CD4-positive, alpha-beta memory T cell (primary cell): ENCODE results near the gene SLC1A5. TPM values are rescaled to one million over a fixed set of nuclear protein-coding genes. Genes with fewer than 3 reads are reported as not detected.

Experiments
- CTCF ChIA-PET: fragments of 350-600 bp; sonication (Branson Sonifier 250); formaldehyde crosslinking; loops from one replicate; lab custom pipeline; 2021; ENCODE audit warnings: inconsistent platforms; ENCODE audit not compliant: partially characterized antibody; lab: Charles Lee
- POLR2A ChIA-PET: fragments of 350-600 bp; sonication (Branson Sonifier 250); formaldehyde crosslinking; loops from one replicate; lab custom pipeline; 2021; ENCODE audit not compliant: partially characterized antibody; lab: Charles Lee
- DNase-seq, 5 donors: peaks; one replicate each; pipeline versions ENCODE4 v3.0.0 to v3.0.0-alpha.2; 2020 to 2022; ENCODE audit warnings: mixed read lengths in 1 of 5
- H3K27ac ChIP-seq: one replicate; pipeline ENCODE4 v1.7.0; 2013; ENCODE audit warnings: low read depth, low read length
- H3K27me3 ChIP-seq: 2 replicates; pipeline ENCODE4 v1.7.0; 2013; ENCODE audit warnings: mild to moderate bottlenecking, low read length, moderate library complexity; ENCODE audit not compliant: insufficient read depth
- H3K36me3 ChIP-seq: 2 replicates; pipeline ENCODE4 v1.7.0; 2013; ENCODE audit warnings: mild to moderate bottlenecking, low read length, moderate library complexity; ENCODE audit not compliant: insufficient read depth
- H3K4me1 ChIP-seq: 2 replicates; pipeline ENCODE4 v1.7.0; 2013; ENCODE audit warnings: mild to moderate bottlenecking, low read length, moderate library complexity; ENCODE audit not compliant: insufficient read depth
- H3K4me3 ChIP-seq, 2 donors: one replicate each; pipeline ENCODE4 v1.7.0; 2013; ENCODE audit warnings: low read length in 2 of 2, mild to moderate bottlenecking in 1 of 2
- H3K9me3 ChIP-seq, 2 donors: one replicate each; pipeline ENCODE4 v1.7.0; 2013; ENCODE audit warnings: low read length in 2 of 2, control low read depth in 1 of 2; ENCODE audit not compliant: control insufficient read depth in 1 of 2
- H3K27ac Mint-ChIP-seq, 7 donors: one replicate each; pipeline ENCODE4 v1.8.0; 2020 to 2021; ENCODE audit warnings: mixed read lengths in 7 of 7, mild to moderate bottlenecking in 6 of 7, inconsistent platforms in 3 of 7, moderate library complexity in 3 of 7
- H3K27me3 Mint-ChIP-seq, 2 donors: one replicate each; pipeline ENCODE4 v1.8.0; 2020 to 2021; ENCODE audit warnings: mixed read lengths in 2 of 2
- H3K36me3 Mint-ChIP-seq, 2 donors: one replicate each; pipeline ENCODE4 v1.8.0; 2020 to 2021; ENCODE audit warnings: mixed read lengths in 2 of 2, inconsistent platforms in 1 of 2, mild to moderate bottlenecking in 1 of 2
- H3K4me1 Mint-ChIP-seq, 4 donors: one replicate each; pipeline ENCODE4 v1.8.0; 2020 to 2021; ENCODE audit warnings: mixed read lengths in 4 of 4, mild to moderate bottlenecking in 1 of 4
- H3K4me3 Mint-ChIP-seq, 8 donors: one replicate each; pipeline ENCODE4 v1.8.0; 2020 to 2021; ENCODE audit warnings: mixed read lengths in 8 of 8, mild to moderate bottlenecking in 7 of 8, moderate library complexity in 6 of 8, inconsistent platforms in 3 of 8
- H3K9me3 Mint-ChIP-seq, 8 donors: one replicate each; pipeline ENCODE4 v1.8.0; 2020 to 2021; ENCODE audit warnings: mixed read lengths in 8 of 8, mild to moderate bottlenecking in 5 of 8, inconsistent platforms in 3 of 8, moderate library complexity in 1 of 8
- intact Hi-C: fragments of 100-400 bp; cut with micrococcal nuclease; formaldehyde crosslinking; loops from one replicate; pipeline ENCODE4 v1.15.1; 2023
- polyA plus RNA-seq, 2 donors: library from polyadenylated mRNA; unstranded; fragments of 300-500 nt; fragmentation: Illumina TruSeq; gene quantifications; one replicate each; pipeline ENCODE4 v1.2.3, GENCODE V29; 2021
- total RNA-seq, 2 experiments: library from RNA; stranded (reverse); gene quantifications; one replicate each; pipeline ENCODE4 v1.2.3, GENCODE V29; 2021

Gene SLC1A5
- total and polyA plus RNA-seq, 4 experiments from 2014 or later, result 7.2 to 22.1 (median 20.3) TPM

DNA sequence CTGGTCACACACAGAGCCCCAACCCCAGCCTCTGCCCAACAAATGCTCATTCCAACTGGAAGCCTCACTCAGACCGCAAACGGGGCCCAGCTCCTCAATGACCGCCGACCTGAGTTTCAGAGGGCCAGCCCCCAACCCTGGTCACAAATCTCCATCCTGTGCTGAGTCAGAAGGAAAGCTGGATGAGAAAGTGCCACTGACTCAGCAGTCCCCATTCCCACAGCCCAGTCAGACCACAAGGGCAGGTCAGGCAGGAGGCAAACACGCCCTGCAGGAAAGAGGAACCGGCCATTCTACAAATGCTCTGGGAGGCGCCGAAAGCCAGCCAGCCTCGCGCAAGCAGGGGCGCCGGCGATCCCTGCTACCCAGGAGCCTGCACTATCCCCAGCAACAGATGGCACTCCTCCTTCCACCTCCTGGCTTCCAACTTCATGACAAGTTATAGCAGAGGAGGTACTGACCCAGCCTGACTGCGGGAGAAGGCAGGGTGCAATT is 57.3 kb downstream of the SLC1A5 start:
- intact Hi-C loops, result no loop called here
- Histone ChIP-seq H3K27me3 (no peaks in the 10 kb centered on the region), H3K4me1 (peaks cover 9% of the 10 kb centered on the region), H3K27ac (no peak overlapping the region), H3K36me3 (peaks cover 65% of the 10 kb centered on the region), H3K4me3 (no peak overlapping the region), H3K9me3 (no peaks in the 10 kb centered on the region)
- Mint-ChIP-seq H3K9me3 (peaks cover 0 to 3% (median 0%) of the 10 kb centered on the region in 8 donors), H3K36me3 (peaks cover 17 to 69% of the 10 kb centered on the region in 2 donors), H3K27me3 (no peaks in the 10 kb centered on the region), H3K27ac (peak overlapping the region in 3 of 7 donors; percentile 41 to 66 (median 47)), H3K4me1 (peaks cover 8 to 10% (median 9%) of the 10 kb centered on the region in 4 donors), H3K4me3 (no peak overlapping the region)
- ChIA-PET CTCF (interaction anchor here (0.6 to 6.1 kb wide), 7 partner anchors 11 to 328 kb away, joined by 3 to 173 read pairs (median 4); no protein-coding TSS in a partner anchor), POLR2A (interaction anchor here (1.3 to 6.3 kb wide), 2 partner anchors 19 to 26 kb away, joined by 3 to 72 read pairs; partner anchors contain the start of gene PRKD2)
- no peak for DNase-seq

DNA sequence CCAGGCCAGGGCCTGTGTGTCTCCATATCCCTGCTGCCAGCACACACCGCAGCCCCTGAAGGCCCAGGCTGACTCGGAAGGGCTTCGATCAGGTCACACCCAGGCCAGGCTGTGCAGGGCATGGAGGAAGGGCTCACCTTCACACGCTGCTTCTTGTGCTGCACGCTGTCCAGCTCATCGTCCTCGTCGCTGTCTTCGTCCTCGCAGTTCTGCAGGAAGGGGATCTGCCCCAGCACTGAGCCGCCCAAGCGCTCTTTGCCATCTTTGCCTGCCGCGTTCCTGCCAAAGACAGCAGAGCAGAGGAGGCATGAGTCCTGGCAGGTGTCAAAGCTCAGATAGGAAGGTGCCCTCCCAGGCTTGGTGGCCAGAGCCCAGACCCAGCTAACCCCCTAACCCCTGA is 57.8 kb downstream of the SLC1A5 start:
- H3K36me3 Mint-ChIP-seq, result peaks cover 20 to 72% of the 10 kb centered on the region in 2 donors
- Histone ChIP-seq H3K36me3 (peaks cover 69% of the 10 kb centered on the region), H3K27ac (no peak overlapping the region), H3K27me3 (no peaks in the 10 kb centered on the region), H3K4me3 (no peak overlapping the region), H3K4me1 (peaks cover 9% of the 10 kb centered on the region), H3K9me3 (no peaks in the 10 kb centered on the region)
- no peaks in the 10 kb centered on the region for H3K27me3 Mint-ChIP-seq
- H3K4me1 Mint-ChIP-seq, result peaks cover 8 to 10% (median 9%) of the 10 kb centered on the region in 4 donors
- ChIA-PET CTCF (interaction anchor here (0.8 to 6.1 kb wide), 6 partner anchors 11 to 201 kb away, joined by 3 to 173 read pairs (median 26); no protein-coding TSS in a partner anchor), POLR2A (interaction anchor here (1.3 to 6.3 kb wide), 2 partner anchors 19 to 26 kb away, joined by 3 to 72 read pairs; partner anchors contain the start of gene PRKD2)
- DNase-seq, result no peak
- no peak overlapping the region for H3K4me3 Mint-ChIP-seq
- peaks cover 0 to 3% (median 0%) of the 10 kb centered on the region in 8 donors for H3K9me3 Mint-ChIP-seq
- intact Hi-C loops, result no loop called here
- peak overlapping the region in 1 of 7 donors; percentile 41 for H3K27ac Mint-ChIP-seq

DNA sequence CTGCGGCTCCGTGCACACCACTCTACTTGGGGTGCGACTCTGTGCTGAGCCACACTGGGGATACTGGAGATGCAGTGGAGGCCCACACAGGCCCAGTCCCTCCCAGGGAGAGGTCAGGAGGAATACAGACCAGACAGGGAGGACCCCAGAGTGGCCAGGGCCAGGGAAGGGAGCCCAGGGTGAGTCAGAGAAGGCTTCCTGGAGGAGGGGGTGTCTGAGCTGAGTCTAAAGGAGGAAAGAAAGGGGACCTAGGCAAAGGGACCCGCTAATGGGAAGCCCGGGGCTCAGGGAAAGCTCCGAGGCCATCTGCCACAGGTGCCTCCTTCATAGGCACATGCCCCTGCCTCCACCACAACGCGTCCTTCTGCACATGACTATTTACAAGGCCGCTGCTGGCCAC is 58.2 kb downstream of the SLC1A5 start:
- Histone ChIP-seq H3K4me1 (peaks cover 9% of the 10 kb centered on the region), H3K36me3 (peaks cover 73% of the 10 kb centered on the region), H3K9me3 (no peaks in the 10 kb centered on the region), H3K27me3 (no peaks in the 10 kb centered on the region), H3K4me3 (no peak overlapping the region), H3K27ac (no peak overlapping the region)
- ChIA-PET CTCF (interaction anchor here (0.8 to 6.1 kb wide), 7 partner anchors 12 to 200 kb away, joined by 3 to 173 read pairs (median 20); no protein-coding TSS in a partner anchor), POLR2A (interaction anchor here (1.9 to 6.3 kb wide), 2 partner anchors 11 to 18 kb away, joined by 7 to 72 read pairs; partner anchors contain the start of gene PRKD2)
- intact Hi-C loops, result no loop called here
- Mint-ChIP-seq H3K36me3 (peaks cover 22 to 74% of the 10 kb centered on the region in 2 donors), H3K27ac (no peak overlapping the region), H3K4me1 (peaks cover 8 to 10% (median 9%) of the 10 kb centered on the region in 4 donors), H3K4me3 (no peak overlapping the region), H3K27me3 (no peaks in the 10 kb centered on the region), H3K9me3 (peaks cover 0 to 3% (median 0%) of the 10 kb centered on the region in 8 donors)
- no peak for DNase-seq

DNA sequence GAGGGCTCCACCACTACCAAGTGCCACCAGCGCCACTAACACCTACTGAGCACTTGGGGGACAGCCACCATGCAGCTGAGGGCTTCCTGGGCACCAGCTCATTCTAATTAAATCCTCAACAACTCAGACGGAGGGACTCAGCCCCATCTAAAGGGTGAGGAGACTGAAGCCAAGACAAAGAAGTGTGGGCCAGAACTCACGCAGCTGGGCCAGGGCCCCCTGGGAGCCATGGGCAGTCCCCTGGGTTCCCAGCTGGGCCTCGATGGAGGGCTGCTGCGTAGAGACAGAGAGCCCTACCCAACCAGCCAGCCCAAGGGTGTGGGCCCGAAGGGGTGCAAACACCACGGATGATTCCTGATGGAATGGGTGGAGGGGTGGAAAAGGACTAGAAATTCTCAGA is 58.7 kb downstream of the SLC1A5 start:
- Histone ChIP-seq H3K27me3 (no peaks in the 10 kb centered on the region), H3K4me1 (peaks cover 9% of the 10 kb centered on the region), H3K4me3 (no peak overlapping the region), H3K36me3 (peaks cover 78% of the 10 kb centered on the region), H3K9me3 (no peaks in the 10 kb centered on the region), H3K27ac (no peak overlapping the region)
- CTCF ChIA-PET, result interaction anchor here (1.1 to 6.1 kb wide), 11 partner anchors 12 to 200 kb away, joined by 3 to 173 read pairs (median 11); no protein-coding TSS in a partner anchor
- no peak overlapping the region for H3K4me3 Mint-ChIP-seq
- H3K9me3 Mint-ChIP-seq, result peaks cover 0 to 3% (median 0%) of the 10 kb centered on the region in 8 donors
- POLR2A ChIA-PET, result interaction anchor here (0.6 to 6.3 kb wide), 4 partner anchors 12 to 566 kb away, joined by 3 to 72 read pairs (median 18); partner anchors contain the start of gene PRKD2
- peaks cover 22 to 77% of the 10 kb centered on the region in 2 donors for H3K36me3 Mint-ChIP-seq
- no peak for DNase-seq
- H3K27ac Mint-ChIP-seq, result peak overlapping the region in 1 of 7 donors; percentile 75
- intact Hi-C loops, result no loop called here
- peaks cover 8 to 10% (median 9%) of the 10 kb centered on the region in 4 donors for H3K4me1 Mint-ChIP-seq
- no peaks in the 10 kb centered on the region for H3K27me3 Mint-ChIP-seq

DNA sequence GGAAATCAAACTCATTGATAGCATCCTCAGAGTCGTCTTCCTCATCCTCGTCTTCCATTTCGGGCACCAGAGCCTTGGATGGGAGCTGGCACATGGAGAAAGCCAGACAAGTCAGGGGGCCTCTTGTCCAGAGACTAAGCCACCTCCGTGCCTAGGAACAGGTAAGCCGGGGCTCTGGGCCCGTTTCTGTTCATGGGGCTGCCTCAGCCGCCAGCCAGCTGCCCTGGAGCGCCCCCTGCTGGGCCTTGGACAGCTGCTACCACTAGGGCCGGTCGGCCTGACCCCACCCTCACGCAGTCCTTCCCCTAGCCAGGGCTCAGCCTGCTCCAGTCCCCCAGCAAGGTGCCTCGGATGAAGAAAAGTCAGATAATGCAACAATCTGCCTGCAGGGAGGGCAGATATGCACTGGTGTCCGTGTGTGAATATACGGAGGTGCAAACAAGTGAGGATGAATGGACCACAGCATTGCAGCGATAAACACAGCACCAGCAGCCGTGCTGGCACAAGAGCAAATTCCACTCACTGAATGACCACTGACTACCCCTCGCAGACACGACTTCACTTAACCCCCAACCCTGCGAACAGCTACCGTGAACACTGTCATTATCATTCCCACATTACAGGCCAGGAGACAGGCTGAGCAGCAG is 59.6 kb downstream of the SLC1A5 start:
- peaks cover 0 to 3% (median 0%) of the 10 kb centered on the region in 8 donors for H3K9me3 Mint-ChIP-seq
- DNase-seq, result peak; percentile 77 to 82 (median 78)
- no peaks in the 10 kb centered on the region for H3K27me3 Mint-ChIP-seq
- Histone ChIP-seq H3K27ac (no peak overlapping the region), H3K4me3 (no peak overlapping the region), H3K27me3 (no peaks in the 10 kb centered on the region), H3K4me1 (peaks cover 9% of the 10 kb centered on the region), H3K36me3 (peaks cover 78% of the 10 kb centered on the region), H3K9me3 (no peaks in the 10 kb centered on the region)
- peak overlapping the region in 1 of 8 donors; percentile 1 for H3K4me3 Mint-ChIP-seq
- H3K27ac Mint-ChIP-seq, result peak overlapping the region in 4 of 7 donors; percentile 25 to 78 (median 56)
- peaks cover 8 to 10% (median 9%) of the 10 kb centered on the region in 4 donors for H3K4me1 Mint-ChIP-seq
- intact Hi-C loops, result loop anchor here (1.0 kb wide), 3 partner anchors 12 to 200 kb away; partner anchors contain the start of gene PRKD2
- H3K36me3 Mint-ChIP-seq, result peaks cover 22 to 79% of the 10 kb centered on the region in 2 donors
- CTCF ChIA-PET, result interaction anchor here (0.5 to 6.1 kb wide), 21 partner anchors 9 to 199 kb away, joined by 3 to 173 read pairs (median 4); partner anchors contain the start of gene PRKD2
- POLR2A ChIA-PET, result interaction anchor here (1.0 to 6.3 kb wide), 6 partner anchors 11 to 49 kb away, joined by 3 to 72 read pairs (median 6); partner anchors contain the start of gene PRKD2

DNA sequence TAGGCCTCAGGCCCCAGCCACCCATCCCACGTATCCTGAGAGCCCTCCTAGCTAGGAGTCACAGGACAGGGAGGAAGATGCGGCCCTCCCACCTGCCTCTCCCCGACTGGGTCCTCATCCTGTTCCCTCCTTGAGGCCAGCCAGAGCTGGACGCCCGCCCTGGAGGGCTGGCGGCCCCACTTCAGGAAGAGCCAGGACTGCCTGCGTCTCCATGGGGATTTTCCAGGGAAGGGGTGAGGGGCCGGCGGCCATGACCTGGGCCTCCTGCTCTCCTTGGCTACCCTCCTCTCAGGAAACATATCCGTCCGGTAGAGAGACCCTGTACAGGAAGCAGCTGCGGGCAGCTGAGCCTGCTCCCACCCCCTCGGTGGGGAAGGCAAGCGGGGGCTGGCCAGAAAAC is 60.2 kb downstream of the SLC1A5 start:
- no peaks in the 10 kb centered on the region for H3K27me3 ChIP-seq
- Mint-ChIP-seq H3K27me3 (no peaks in the 10 kb centered on the region), H3K36me3 (peaks cover 22 to 76% of the 10 kb centered on the region in 2 donors), H3K4me3 (no peak overlapping the region), H3K9me3 (peaks cover 0 to 3% (median 0%) of the 10 kb centered on the region in 8 donors), H3K27ac (peak overlapping the region in 1 of 7 donors; percentile 37), H3K4me1 (peaks cover 8 to 10% (median 9%) of the 10 kb centered on the region in 4 donors)
- peaks cover 9% of the 10 kb centered on the region for H3K4me1 ChIP-seq
- H3K4me3 ChIP-seq, result no peak overlapping the region
- H3K27ac ChIP-seq, result no peak overlapping the region
- CTCF ChIA-PET, result interaction anchor here (0.8 to 6.1 kb wide), 19 partner anchors 9 to 198 kb away, joined by 3 to 173 read pairs (median 4); partner anchors contain the start of genes DACT3 and PRKD2
- intact Hi-C loops, result loop anchor here (1.0 kb wide), 3 partner anchors 11 to 199 kb away; partner anchors contain the start of gene PRKD2
- POLR2A ChIA-PET, result interaction anchor here (1.0 to 6.3 kb wide), 6 partner anchors 10 to 50 kb away, joined by 3 to 72 read pairs (median 6); partner anchors contain the start of gene PRKD2
- DNase-seq, result no peak
- peaks cover 75% of the 10 kb centered on the region for H3K36me3 ChIP-seq
- H3K9me3 ChIP-seq, result no peaks in the 10 kb centered on the region
